Keratinocyte (primary cell): ENCODE results near the gene INSRR.

Experiments
- CTCF ChIP-seq, 3 experiments: IDR thresholded peaks in 1 of 3; conservative IDR thresholded peaks in 1 of 3; optimal IDR thresholded peaks in 1 of 3; 2 replicates in 2 of 3; 3 replicates in 1 of 3; pipeline versions ENCODE3 to v1.5.1; 2011; ENCODE audit warnings: low read length in 3 of 3, mild to moderate bottlenecking in 3 of 3, moderate library complexity in 2 of 3, control low read depth in 1 of 3, inconsistent platforms in 1 of 3; ENCODE audit not compliant: insufficient read depth in 2 of 3; ENCODE audit errors: extremely low read depth in 1 of 3
- EZH2 ChIP-seq: IDR thresholded peaks from one replicate; pipeline ENCODE4 v1.6.1; 2012; ENCODE audit warnings: inconsistent platforms, mild to moderate bottlenecking, low read length, moderate library complexity

- TF ChIP-seq CTCF (optimal IDR thresholded peaks at IDR 0.05 in 1 of 3, IDR thresholded peaks at IDR 0.05 in 1 of 3, conservative IDR thresholded peaks at IDR 0.05 in 1 of 3; ENCODE audit: extremely low read depth in 1 of 3, insufficient read depth in 2 of 3, low read length in 3 of 3) (no peak), EZH2 (no peak)
These were observed 5.2 kb downstream of the INSRR start for GRCh38 chr1:156853761-156854160.
